ENCODE data around the gene DMWD.

- TF ChIP-seq CTCF (IDR thresholded peaks at IDR 0.05), result no peak
- TF ChIP-seq EP300 (IDR thresholded peaks at IDR 0.05; ENCODE audit: low read depth), result no peak
- TF ChIP-seq POLR2A (IDR thresholded peaks at IDR 0.05), result no peak
- no peak for TF ChIP-seq POLR2AphosphoS5 (IDR thresholded peaks at IDR 0.05)
Measured at GRCh38 chr19:45769821-45770191, 22.8 kb downstream of the DMWD start.

Data from transverse colon (tissue), 4 donors.